A549 (cell line): ENCODE data around the gene CFAP298.

ENCODE experiments used
- CEBPB ChIP-seq, 2 experiments: fragments of >200 bp in 1 of 2; sonication (Bioruptor Twin) in 1 of 2; formaldehyde crosslinking in 1 of 2; IDR thresholded peaks; 2 replicates each; pipeline ENCODE4 v1.6.1; 2012 to 2016
- EP300 ChIP-seq, 2 experiments: fragments of >200 bp; sonication (Bioruptor Twin); formaldehyde crosslinking; IDR thresholded peaks; 2 replicates in 1 of 2; 3 replicates in 1 of 2; pipeline ENCODE4 v1.6.1; 2016 to 2017
- JUNB ChIP-seq: fragments of >200 bp; sonication (Bioruptor Twin); formaldehyde crosslinking; IDR thresholded peaks from 2 replicates; pipeline ENCODE4 v1.6.1; 2016
- PHF8 ChIP-seq: fragments of 200-600 bp; sonication (generic); IDR thresholded peaks from 2 replicates; pipeline ENCODE4 v1.6.1; 2016; ENCODE audit warnings: low read depth, mild to moderate bottlenecking, antibody characterized with exemption, moderate library complexity, borderline replicate concordance
- POLR2A ChIP-seq: IDR thresholded peaks from 2 replicates; pipeline ENCODE4 v1.6.1; 2012; ENCODE audit warnings: mild to moderate bottlenecking, low read length
- TF ChIP-seq, protein P1 (sequence below): fragments of >200 bp; sonication (Bioruptor Twin); formaldehyde crosslinking; IDR thresholded peaks from 3 replicates; pipeline ENCODE4 v1.5.1; 2016
- TF ChIP-seq, protein P2 (sequence below): IDR thresholded peaks from 2 replicates; pipeline ENCODE4 v1.6.1; 2012
- TF ChIP-seq, protein P3 (sequence below): IDR thresholded peaks from 2 replicates; pipeline ENCODE4 v1.6.1; 2012

DNA sequence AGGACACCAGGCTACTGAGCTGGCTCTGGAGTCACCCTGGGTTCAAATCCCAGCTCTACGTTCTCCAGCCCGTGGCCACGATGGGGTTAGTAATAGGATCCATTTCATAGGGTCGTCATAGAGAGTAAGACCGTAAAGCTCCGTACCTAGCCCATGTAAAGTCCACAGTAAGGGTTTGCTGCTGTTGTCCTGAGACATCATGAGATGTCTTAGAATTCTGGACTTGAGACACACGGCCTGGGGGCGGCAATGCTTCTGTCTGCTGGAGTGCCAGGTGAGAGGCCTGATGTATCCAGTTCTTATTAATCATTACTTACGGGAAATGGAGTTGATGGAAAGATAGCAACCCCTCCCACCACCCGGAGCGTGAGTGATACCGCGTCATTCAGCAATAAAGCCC, 30.4 kb downstream of the CFAP298 start:
- TF ChIP-seq, protein P1, sequence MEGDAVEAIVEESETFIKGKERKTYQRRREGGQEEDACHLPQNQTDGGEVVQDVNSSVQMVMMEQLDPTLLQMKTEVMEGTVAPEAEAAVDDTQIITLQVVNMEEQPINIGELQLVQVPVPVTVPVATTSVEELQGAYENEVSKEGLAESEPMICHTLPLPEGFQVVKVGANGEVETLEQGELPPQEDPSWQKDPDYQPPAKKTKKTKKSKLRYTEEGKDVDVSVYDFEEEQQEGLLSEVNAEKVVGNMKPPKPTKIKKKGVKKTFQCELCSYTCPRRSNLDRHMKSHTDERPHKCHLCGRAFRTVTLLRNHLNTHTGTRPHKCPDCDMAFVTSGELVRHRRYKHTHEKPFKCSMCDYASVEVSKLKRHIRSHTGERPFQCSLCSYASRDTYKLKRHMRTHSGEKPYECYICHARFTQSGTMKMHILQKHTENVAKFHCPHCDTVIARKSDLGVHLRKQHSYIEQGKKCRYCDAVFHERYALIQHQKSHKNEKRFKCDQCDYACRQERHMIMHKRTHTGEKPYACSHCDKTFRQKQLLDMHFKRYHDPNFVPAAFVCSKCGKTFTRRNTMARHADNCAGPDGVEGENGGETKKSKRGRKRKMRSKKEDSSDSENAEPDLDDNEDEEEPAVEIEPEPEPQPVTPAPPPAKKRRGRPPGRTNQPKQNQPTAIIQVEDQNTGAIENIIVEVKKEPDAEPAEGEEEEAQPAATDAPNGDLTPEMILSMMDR = no peak
- TF ChIP-seq POLR2A (no peak), JUNB (no peak), PHF8 (no peak), EP300 (IDR thresholded peaks at IDR 0.05) (no peak), CEBPB (IDR thresholded peaks at IDR 0.05) (no peak)
- TF ChIP-seq, protein P2, sequence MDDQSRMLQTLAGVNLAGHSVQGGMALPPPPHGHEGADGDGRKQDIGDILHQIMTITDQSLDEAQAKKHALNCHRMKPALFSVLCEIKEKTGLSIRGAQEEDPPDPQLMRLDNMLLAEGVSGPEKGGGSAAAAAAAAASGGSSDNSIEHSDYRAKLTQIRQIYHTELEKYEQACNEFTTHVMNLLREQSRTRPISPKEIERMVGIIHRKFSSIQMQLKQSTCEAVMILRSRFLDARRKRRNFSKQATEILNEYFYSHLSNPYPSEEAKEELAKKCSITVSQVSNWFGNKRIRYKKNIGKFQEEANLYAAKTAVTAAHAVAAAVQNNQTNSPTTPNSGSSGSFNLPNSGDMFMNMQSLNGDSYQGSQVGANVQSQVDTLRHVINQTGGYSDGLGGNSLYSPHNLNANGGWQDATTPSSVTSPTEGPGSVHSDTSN = no peak
- TF ChIP-seq, protein P3, sequence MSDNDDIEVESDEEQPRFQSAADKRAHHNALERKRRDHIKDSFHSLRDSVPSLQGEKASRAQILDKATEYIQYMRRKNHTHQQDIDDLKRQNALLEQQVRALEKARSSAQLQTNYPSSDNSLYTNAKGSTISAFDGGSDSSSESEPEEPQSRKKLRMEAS = no peak
